ENCODE measurements around the gene CTNNA3. TPM values are rescaled to one million over a fixed set of nuclear protein-coding genes. Genes with fewer than 3 reads are reported as not detected.

Gene CTNNA3
- total RNA-seq, 1 experiment from 2014 or later, result 0.32 TPM

DNA sequence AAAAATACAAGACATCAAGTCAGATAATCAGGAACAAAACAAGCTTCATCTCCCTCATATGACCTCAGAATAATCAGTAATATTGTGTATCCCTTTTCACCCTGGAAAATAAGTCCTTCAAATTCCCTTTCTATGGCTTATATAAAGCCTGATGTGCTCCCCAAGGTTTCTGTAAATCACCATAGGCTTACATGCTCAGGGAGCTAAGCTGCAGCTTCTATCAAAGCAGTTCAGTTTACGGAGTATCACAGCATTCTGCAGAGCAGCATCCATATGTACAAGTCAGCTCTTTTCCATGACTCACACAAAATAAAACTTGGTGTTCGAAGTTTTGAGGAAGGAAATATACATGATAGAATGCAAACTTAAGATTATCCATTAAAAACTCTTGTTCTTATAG, 544.5 kb downstream of the CTNNA3 start:
- ATAC-seq (no peak), DNase-seq (ENCODE audit: low read depth, low spot score) (no peak)
- Histone ChIP-seq H3K4me1 (ENCODE audit: control insufficient read depth in 1 of 2, insufficient read depth in 2 of 2, low read length in 2 of 2) (no peaks in the 10 kb centered on the region), H3K27me3 (ENCODE audit: insufficient read depth, low read length) (no peaks in the 10 kb centered on the region), H2AFZ (ENCODE audit: low read depth, low read length, poor library complexity, severe bottlenecking) (no peak overlapping the region), H3K9ac (ENCODE audit: low read length) (no peak overlapping the region), H3K79me2 (ENCODE audit: insufficient read depth, low read length) (no peaks in the 10 kb centered on the region), H3K9me2 (ENCODE audit: insufficient read depth) (no peaks in the 10 kb centered on the region; the same call in 1 of the 2 replicates), H4K20me1 (ENCODE audit: insufficient read depth) (no peaks in the 10 kb centered on the region), H3K4me3 (replicated peaks in 1 of 2; ENCODE audit: low read depth in 1 of 2, low read length in 2 of 2) (no peak overlapping the region), H3K36me3 (ENCODE audit: control insufficient read depth in 1 of 2, insufficient read depth in 2 of 2, low read length in 2 of 2) (no peaks in the 10 kb centered on the region), H3K27ac (ENCODE audit: low read depth, low read length) (no peak overlapping the region), H3K4me2 (ENCODE audit: low read length) (no peak overlapping the region), H3K9me3 (ENCODE audit: control insufficient read depth in 1 of 2, insufficient read depth in 1 of 2, low read depth in 1 of 2, low read length in 2 of 2) (no peaks in the 10 kb centered on the region)
- TF ChIP-seq ZFX (IDR thresholded peaks at IDR 0.05) (no peak), SP1 (IDR thresholded peaks at IDR 0.05; ENCODE audit: low read depth) (no peak), ZNF274 (IDR thresholded peaks at IDR 0.05; ENCODE audit: low read depth, low read length) (no peak), JUND (IDR thresholded peaks at IDR 0.05) (no peak), EZH2phosphoT487 (IDR thresholded peaks at IDR 0.05; ENCODE audit: borderline replicate concordance) (no peak), YY1 (IDR thresholded peaks at IDR 0.05; ENCODE audit: extremely low read depth, insufficient replicate concordance, low read depth, low read length) (no peak), FOSL1 (IDR thresholded peaks at IDR 0.05; ENCODE audit: low read depth) (no peak), POLR2A (IDR thresholded peaks at IDR 0.05; ENCODE audit: borderline replicate concordance, extremely low read depth, insufficient read depth, insufficient read length) (no peak), RAD21 (IDR thresholded peaks at IDR 0.05; ENCODE audit: low read depth) (no peak), EZH2 (IDR thresholded peaks at IDR 0.05) (no peak), CBX3 (IDR thresholded peaks at IDR 0.05; ENCODE audit: low read depth) (no peak), ELF1 (IDR thresholded peaks at IDR 0.05; ENCODE audit: borderline replicate concordance, low read depth) (no peak), SIN3A (IDR thresholded peaks at IDR 0.05; ENCODE audit: low read depth) (no peak)
- TF ChIP-seq, protein P1, sequence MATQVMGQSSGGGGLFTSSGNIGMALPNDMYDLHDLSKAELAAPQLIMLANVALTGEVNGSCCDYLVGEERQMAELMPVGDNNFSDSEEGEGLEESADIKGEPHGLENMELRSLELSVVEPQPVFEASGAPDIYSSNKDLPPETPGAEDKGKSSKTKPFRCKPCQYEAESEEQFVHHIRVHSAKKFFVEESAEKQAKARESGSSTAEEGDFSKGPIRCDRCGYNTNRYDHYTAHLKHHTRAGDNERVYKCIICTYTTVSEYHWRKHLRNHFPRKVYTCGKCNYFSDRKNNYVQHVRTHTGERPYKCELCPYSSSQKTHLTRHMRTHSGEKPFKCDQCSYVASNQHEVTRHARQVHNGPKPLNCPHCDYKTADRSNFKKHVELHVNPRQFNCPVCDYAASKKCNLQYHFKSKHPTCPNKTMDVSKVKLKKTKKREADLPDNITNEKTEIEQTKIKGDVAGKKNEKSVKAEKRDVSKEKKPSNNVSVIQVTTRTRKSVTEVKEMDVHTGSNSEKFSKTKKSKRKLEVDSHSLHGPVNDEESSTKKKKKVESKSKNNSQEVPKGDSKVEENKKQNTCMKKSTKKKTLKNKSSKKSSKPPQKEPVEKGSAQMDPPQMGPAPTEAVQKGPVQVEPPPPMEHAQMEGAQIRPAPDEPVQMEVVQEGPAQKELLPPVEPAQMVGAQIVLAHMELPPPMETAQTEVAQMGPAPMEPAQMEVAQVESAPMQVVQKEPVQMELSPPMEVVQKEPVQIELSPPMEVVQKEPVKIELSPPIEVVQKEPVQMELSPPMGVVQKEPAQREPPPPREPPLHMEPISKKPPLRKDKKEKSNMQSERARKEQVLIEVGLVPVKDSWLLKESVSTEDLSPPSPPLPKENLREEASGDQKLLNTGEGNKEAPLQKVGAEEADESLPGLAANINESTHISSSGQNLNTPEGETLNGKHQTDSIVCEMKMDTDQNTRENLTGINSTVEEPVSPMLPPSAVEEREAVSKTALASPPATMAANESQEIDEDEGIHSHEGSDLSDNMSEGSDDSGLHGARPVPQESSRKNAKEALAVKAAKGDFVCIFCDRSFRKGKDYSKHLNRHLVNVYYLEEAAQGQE (IDR thresholded peaks at IDR 0.05; ENCODE audit: low read depth), result no peak
- TF ChIP-seq, protein P2, sequence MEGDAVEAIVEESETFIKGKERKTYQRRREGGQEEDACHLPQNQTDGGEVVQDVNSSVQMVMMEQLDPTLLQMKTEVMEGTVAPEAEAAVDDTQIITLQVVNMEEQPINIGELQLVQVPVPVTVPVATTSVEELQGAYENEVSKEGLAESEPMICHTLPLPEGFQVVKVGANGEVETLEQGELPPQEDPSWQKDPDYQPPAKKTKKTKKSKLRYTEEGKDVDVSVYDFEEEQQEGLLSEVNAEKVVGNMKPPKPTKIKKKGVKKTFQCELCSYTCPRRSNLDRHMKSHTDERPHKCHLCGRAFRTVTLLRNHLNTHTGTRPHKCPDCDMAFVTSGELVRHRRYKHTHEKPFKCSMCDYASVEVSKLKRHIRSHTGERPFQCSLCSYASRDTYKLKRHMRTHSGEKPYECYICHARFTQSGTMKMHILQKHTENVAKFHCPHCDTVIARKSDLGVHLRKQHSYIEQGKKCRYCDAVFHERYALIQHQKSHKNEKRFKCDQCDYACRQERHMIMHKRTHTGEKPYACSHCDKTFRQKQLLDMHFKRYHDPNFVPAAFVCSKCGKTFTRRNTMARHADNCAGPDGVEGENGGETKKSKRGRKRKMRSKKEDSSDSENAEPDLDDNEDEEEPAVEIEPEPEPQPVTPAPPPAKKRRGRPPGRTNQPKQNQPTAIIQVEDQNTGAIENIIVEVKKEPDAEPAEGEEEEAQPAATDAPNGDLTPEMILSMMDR (IDR thresholded peaks at IDR 0.05 in 2 of 3, conservative IDR thresholded peaks at IDR 0.05 in 1 of 3; ENCODE audit: borderline replicate concordance in 1 of 3, insufficient read depth in 1 of 3, low read depth in 2 of 3, low read length in 2 of 3), result no peak
- TF ChIP-seq, protein P3, sequence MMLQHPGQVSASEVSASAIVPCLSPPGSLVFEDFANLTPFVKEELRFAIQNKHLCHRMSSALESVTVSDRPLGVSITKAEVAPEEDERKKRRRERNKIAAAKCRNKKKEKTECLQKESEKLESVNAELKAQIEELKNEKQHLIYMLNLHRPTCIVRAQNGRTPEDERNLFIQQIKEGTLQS (IDR thresholded peaks at IDR 0.05), result no peak
- TF ChIP-seq, protein P4, sequence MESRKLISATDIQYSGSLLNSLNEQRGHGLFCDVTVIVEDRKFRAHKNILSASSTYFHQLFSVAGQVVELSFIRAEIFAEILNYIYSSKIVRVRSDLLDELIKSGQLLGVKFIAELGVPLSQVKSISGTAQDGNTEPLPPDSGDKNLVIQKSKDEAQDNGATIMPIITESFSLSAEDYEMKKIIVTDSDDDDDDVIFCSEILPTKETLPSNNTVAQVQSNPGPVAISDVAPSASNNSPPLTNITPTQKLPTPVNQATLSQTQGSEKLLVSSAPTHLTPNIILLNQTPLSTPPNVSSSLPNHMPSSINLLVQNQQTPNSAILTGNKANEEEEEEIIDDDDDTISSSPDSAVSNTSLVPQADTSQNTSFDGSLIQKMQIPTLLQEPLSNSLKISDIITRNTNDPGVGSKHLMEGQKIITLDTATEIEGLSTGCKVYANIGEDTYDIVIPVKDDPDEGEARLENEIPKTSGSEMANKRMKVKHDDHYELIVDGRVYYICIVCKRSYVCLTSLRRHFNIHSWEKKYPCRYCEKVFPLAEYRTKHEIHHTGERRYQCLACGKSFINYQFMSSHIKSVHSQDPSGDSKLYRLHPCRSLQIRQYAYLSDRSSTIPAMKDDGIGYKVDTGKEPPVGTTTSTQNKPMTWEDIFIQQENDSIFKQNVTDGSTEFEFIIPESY (IDR thresholded peaks at IDR 0.05; ENCODE audit: extremely low read depth, insufficient replicate concordance, low read length), result no peak
- BruUV-seq (replicated peaks), result no TSS peak
- CTCF ChIA-PET, result no interaction called here
- POLR2A ChIA-PET, result no interaction called here
- RAD21 ChIA-PET (ENCODE audit: low non-redundant PET in 1 of 2, low total read pairs in 2 of 2, uncharacterized antibody in 2 of 2, unreplicated experiment in 2 of 2), result no interaction called here
- intact Hi-C loops (cut with micrococcal nuclease), result no loop called here
